ENCODE data around the gene CSK. TPM values are rescaled to one million over a fixed set of nuclear protein-coding genes. Genes with fewer than 3 reads are reported as not detected.
"Not testable (repeated sequence)": the region's sequence is repeated elsewhere in the genome, so short reads cannot be mapped to it uniquely, and the experiment has no call there.

Gene CSK
- total and polyA plus RNA-seq, 2 donors = 39.2 to 94.4 TPM

- peaks cover 67 to 92% of the 10 kb centered on the region in 2 donors for H3K4me1 ChIP-seq (ENCODE audit: control insufficient read depth in 2 of 2, insufficient read depth in 2 of 2, low read length in 2 of 2)
- 16% methylated on average over 3 of the region's 3 CpGs for WGBS
- peaks cover 0 to 3% of the 10 kb centered on the region in 2 donors for H3K9me3 ChIP-seq (ENCODE audit: control insufficient read depth in 2 of 2, insufficient read depth in 1 of 2, low read length in 1 of 2)
- peaks cover 7 to 33% of the 10 kb centered on the region in 2 donors for H3K36me3 ChIP-seq (ENCODE audit: control insufficient read depth in 2 of 2, insufficient read depth in 2 of 2, low read length in 1 of 2)
- DNase-seq (ENCODE audit: low read depth in 6 of 9, low spot score in 9 of 9) = peak in 1 of 9 donors; percentile 26
- H3K4me3 ChIP-seq (ENCODE audit: low read length in 2 of 2) = peak overlapping the region; percentile 98 to 99
- peak overlapping the region; percentile 91 to 99 for H3K27ac ChIP-seq (ENCODE audit: low read depth in 1 of 2, low read length in 1 of 2)
- H3K27me3 ChIP-seq (ENCODE audit: control insufficient read depth in 2 of 2, insufficient read depth in 1 of 2, low read length in 1 of 2) = no peaks in the 10 kb centered on the region
Measured at GRCh38 chr15:74783808-74784175, 1.9 kb downstream of the CSK start.

DNA sequence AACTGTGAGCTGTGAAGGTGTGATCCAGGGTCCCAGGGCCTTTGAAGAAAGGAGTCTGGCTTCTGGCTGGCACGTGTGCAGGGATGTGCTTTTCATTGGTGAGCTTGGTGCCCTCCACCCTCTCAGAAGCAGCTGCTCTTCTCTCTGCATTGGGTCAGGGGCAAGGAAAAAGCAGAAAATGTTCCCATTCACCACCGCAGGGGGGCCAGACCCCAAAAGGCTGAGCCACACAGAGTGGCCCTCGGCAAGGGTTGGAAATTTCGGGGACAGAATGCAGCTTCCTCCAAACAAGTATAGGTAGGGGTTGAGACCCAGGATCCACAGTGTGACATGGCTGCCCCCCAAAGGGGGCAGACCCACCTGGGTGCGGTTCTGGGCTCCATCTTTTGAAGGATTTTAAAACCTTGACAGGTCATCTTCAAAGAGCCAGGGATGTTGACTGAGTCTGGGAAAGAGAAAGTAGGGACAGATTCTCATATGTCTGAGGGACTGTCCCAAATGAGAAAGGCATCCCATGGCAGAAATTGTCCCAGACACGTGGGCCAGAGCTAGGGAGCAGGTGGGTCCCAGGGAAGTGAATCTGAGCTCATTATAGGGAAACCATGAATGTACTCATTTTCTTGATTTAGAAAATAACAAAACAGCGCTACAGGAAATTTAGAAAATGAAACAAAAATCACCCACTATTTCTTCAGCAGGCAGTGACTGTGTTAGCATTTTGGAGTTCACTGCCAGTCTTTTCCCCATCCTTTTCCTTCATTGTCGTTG, 2.7 kb downstream of the CSK start:
- whole genome bisulfite sequencing = 36% methylated on average over 8 of the region's 8 CpGs
- DNase-seq (ENCODE audit: low read depth in 6 of 9, low spot score in 9 of 9) = no peak
- peak overlapping the region; percentile 98 to 99 for H3K4me3 ChIP-seq (ENCODE audit: low read length in 2 of 2)
- H3K27me3 ChIP-seq (ENCODE audit: control insufficient read depth in 2 of 2, insufficient read depth in 1 of 2, low read length in 1 of 2) = no peaks in the 10 kb centered on the region
- H3K36me3 ChIP-seq (ENCODE audit: control insufficient read depth in 2 of 2, insufficient read depth in 2 of 2, low read length in 1 of 2) = peaks cover 7 to 35% of the 10 kb centered on the region in 2 donors
- peak overlapping the region; percentile 98 to 99 for H3K27ac ChIP-seq (ENCODE audit: low read depth in 1 of 2, low read length in 1 of 2)
- peaks cover 0 to 3% of the 10 kb centered on the region in 2 donors for H3K9me3 ChIP-seq (ENCODE audit: control insufficient read depth in 2 of 2, insufficient read depth in 1 of 2, low read length in 1 of 2)
- peaks cover 75 to 92% of the 10 kb centered on the region in 2 donors for H3K4me1 ChIP-seq (ENCODE audit: control insufficient read depth in 2 of 2, insufficient read depth in 2 of 2, low read length in 2 of 2)

GRCh38 chr15:74785194-74786032, 3.5 kb downstream of the CSK start:
- Histone ChIP-seq H3K4me1 (ENCODE audit: control insufficient read depth in 2 of 2, insufficient read depth in 2 of 2, low read length in 2 of 2) (peaks cover 76 to 92% of the 10 kb centered on the region in 2 donors), H3K27me3 (ENCODE audit: control insufficient read depth in 2 of 2, insufficient read depth in 1 of 2, low read length in 1 of 2) (no peaks in the 10 kb centered on the region), H3K4me3 (ENCODE audit: low read length in 2 of 2) (peak overlapping the region; percentile 98 to 99), H3K36me3 (ENCODE audit: control insufficient read depth in 2 of 2, insufficient read depth in 2 of 2, low read length in 1 of 2) (peaks cover 7 to 36% of the 10 kb centered on the region in 2 donors), H3K9me3 (ENCODE audit: control insufficient read depth in 2 of 2, insufficient read depth in 1 of 2, low read length in 1 of 2) (peaks cover 0 to 6% of the 10 kb centered on the region in 2 donors), H3K27ac (ENCODE audit: low read depth in 1 of 2, low read length in 1 of 2) (peak overlapping the region; percentile 98 to 99)
- peak in 1 of 9 donors; percentile 61 for DNase-seq (ENCODE audit: low read depth in 6 of 9, low spot score in 9 of 9)
- 71% methylated on average over 13 of the region's 13 CpGs for WGBS

GRCh38 chr15:74786081-74786480, 4.2 kb downstream of the CSK start:
- H3K9me3 ChIP-seq (ENCODE audit: control insufficient read depth in 2 of 2, insufficient read depth in 1 of 2, low read length in 1 of 2); DNase-seq (ENCODE audit: low read depth in 6 of 9, low spot score in 9 of 9); H3K27me3 ChIP-seq (ENCODE audit: control insufficient read depth in 2 of 2, insufficient read depth in 1 of 2, low read length in 1 of 2): not testable (repeated sequence)
- Histone ChIP-seq H3K4me3 (ENCODE audit: low read length in 2 of 2) (peak overlapping the region; percentile 14 to 98), H3K27ac (ENCODE audit: low read depth in 1 of 2, low read length in 1 of 2) (peak overlapping the region; percentile 98 to 99), H3K4me1 (ENCODE audit: control insufficient read depth in 2 of 2, insufficient read depth in 2 of 2, low read length in 2 of 2) (peaks cover 73 to 90% of the 10 kb centered on the region in 2 donors), H3K36me3 (ENCODE audit: control insufficient read depth in 2 of 2, insufficient read depth in 2 of 2, low read length in 1 of 2) (peaks cover 7 to 40% of the 10 kb centered on the region in 2 donors)
- 89% methylated on average over 12 of the region's 12 CpGs for WGBS

- peak overlapping the region; percentile 51 to 98 for H3K4me3 ChIP-seq (ENCODE audit: low read length in 2 of 2)
- peaks cover 7 to 40% of the 10 kb centered on the region in 2 donors for H3K36me3 ChIP-seq (ENCODE audit: control insufficient read depth in 2 of 2, insufficient read depth in 2 of 2, low read length in 1 of 2)
- peak overlapping the region; percentile 98 to 99 for H3K27ac ChIP-seq (ENCODE audit: low read depth in 1 of 2, low read length in 1 of 2)
- peaks cover 0 to 6% of the 10 kb centered on the region in 2 donors for H3K9me3 ChIP-seq (ENCODE audit: control insufficient read depth in 2 of 2, insufficient read depth in 1 of 2, low read length in 1 of 2)
- peak in 1 of 9 donors; percentile 40 for DNase-seq (ENCODE audit: low read depth in 6 of 9, low spot score in 9 of 9)
- no peaks in the 10 kb centered on the region for H3K27me3 ChIP-seq (ENCODE audit: control insufficient read depth in 2 of 2, insufficient read depth in 1 of 2, low read length in 1 of 2)
- peaks cover 69 to 88% of the 10 kb centered on the region in 2 donors for H3K4me1 ChIP-seq (ENCODE audit: control insufficient read depth in 2 of 2, insufficient read depth in 2 of 2, low read length in 2 of 2)
- WGBS = 40% methylated on average over 7 of the region's 7 CpGs
Measured at GRCh38 chr15:74786551-74787165, 4.8 kb downstream of the CSK start.

DNA sequence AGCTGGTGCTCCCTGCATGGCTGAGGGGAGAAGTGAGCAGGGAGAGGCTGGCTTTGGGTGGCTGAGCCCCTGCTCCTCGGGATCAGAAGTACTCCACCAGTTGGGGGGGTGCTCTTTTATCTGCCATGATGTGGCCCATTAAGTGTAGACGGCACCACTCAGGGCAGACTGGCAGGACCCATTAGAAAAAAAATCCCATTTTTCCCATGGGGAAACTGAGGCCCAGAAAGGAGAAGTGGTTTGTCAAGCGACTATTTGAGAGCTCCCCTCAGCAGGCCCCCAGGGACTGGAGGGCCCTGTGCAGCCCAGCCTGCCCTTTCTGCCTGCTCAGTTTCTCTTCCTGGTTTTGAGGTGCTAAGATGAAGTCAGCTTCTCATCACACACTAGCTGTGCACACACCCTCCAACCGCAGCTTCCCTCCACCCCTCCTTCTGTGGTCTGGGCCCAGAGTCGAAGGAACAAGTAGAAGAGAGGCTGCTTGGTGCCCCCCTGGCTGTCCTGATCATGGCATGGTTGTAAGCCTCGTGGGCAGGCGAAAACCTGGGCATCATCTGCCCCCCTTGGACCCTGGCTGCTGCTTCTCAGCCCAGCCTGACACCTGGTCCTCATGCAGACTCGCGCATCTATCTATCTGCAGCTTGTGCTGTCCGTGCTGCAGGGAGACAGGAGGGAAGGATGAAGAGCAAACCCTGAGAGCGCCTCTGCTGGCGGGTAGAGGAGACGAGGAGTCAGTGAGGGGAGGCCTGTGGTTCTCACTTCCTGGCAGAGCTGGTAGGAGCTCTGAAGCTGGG, 5.6 kb downstream of the CSK start:
- 4% methylated on average over 13 of the region's 13 CpGs for WGBS
- H3K27ac ChIP-seq (ENCODE audit: low read depth in 1 of 2, low read length in 1 of 2) = peak overlapping the region; percentile 98 to 99
- no peaks in the 10 kb centered on the region for H3K27me3 ChIP-seq (ENCODE audit: control insufficient read depth in 2 of 2, insufficient read depth in 1 of 2, low read length in 1 of 2)
- peak; percentile 84 to 98 (median 92) for DNase-seq (ENCODE audit: low read depth in 6 of 9, low spot score in 9 of 9)
- H3K4me3 ChIP-seq (ENCODE audit: low read length in 2 of 2) = peak overlapping the region; percentile 51 to 98
- peaks cover 0 to 6% of the 10 kb centered on the region in 2 donors for H3K9me3 ChIP-seq (ENCODE audit: control insufficient read depth in 2 of 2, insufficient read depth in 1 of 2, low read length in 1 of 2)
- peaks cover 74 to 95% of the 10 kb centered on the region in 2 donors for H3K4me1 ChIP-seq (ENCODE audit: control insufficient read depth in 2 of 2, insufficient read depth in 2 of 2, low read length in 2 of 2)
- peaks cover 7 to 45% of the 10 kb centered on the region in 2 donors for H3K36me3 ChIP-seq (ENCODE audit: control insufficient read depth in 2 of 2, insufficient read depth in 2 of 2, low read length in 1 of 2)

GRCh38 chr15:74788042-74788682, 6.3 kb downstream of the CSK start:
- whole genome bisulfite sequencing = 7% methylated on average over 7 of the region's 7 CpGs
- peak overlapping the region; percentile 51 to 98 for H3K4me3 ChIP-seq (ENCODE audit: low read length in 2 of 2)
- DNase-seq (ENCODE audit: low read depth in 6 of 9, low spot score in 9 of 9) = no peak

DNA sequence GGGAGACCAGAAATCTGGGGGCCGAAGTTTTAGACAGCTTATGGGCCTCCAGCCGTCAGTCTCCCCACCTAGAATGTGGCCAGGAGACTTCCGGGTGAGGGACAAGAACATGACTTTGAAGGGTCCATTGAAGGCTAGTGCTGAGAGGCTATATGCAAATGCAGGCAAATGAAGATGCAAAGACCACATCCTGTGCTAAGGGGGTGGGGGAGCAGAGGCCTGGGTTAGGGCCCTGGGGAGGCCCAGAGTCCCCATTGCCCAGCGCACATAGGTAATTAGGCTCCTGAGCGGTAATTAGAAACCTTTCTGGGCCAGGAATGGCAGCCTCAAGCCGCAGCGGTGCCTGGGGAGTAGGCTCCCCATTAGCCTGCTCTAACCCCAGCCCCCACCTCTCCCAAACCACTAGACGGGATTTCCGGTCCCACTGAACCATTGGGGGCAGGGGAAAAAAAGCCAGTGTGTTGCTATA, 6.8 kb downstream of the CSK start:
- peaks cover 0 to 9% of the 10 kb centered on the region in 2 donors for H3K9me3 ChIP-seq (ENCODE audit: control insufficient read depth in 2 of 2, insufficient read depth in 1 of 2, low read length in 1 of 2)
- DNase-seq (ENCODE audit: low read depth in 6 of 9, low spot score in 9 of 9) = peak in 1 of 9 donors; percentile 84
- H3K27me3 ChIP-seq (ENCODE audit: control insufficient read depth in 2 of 2, insufficient read depth in 1 of 2, low read length in 1 of 2) = no peaks in the 10 kb centered on the region
- peaks cover 74 to 96% of the 10 kb centered on the region in 2 donors for H3K4me1 ChIP-seq (ENCODE audit: control insufficient read depth in 2 of 2, insufficient read depth in 2 of 2, low read length in 2 of 2)
- 10% methylated on average over 9 of the region's 9 CpGs for WGBS
- peak overlapping the region; percentile 51 to 98 for H3K4me3 ChIP-seq (ENCODE audit: low read length in 2 of 2)
- peaks cover 7 to 55% of the 10 kb centered on the region in 2 donors for H3K36me3 ChIP-seq (ENCODE audit: control insufficient read depth in 2 of 2, insufficient read depth in 2 of 2, low read length in 1 of 2)
- H3K27ac ChIP-seq (ENCODE audit: low read depth in 1 of 2, low read length in 1 of 2) = peak overlapping the region; percentile 98 to 99

More at GRCh38 chr15:74788042-74788682, 6.3 kb downstream of the CSK start:
- Histone ChIP-seq H3K36me3 (ENCODE audit: control insufficient read depth in 2 of 2, insufficient read depth in 2 of 2, low read length in 1 of 2) (peaks cover 7 to 51% of the 10 kb centered on the region in 2 donors), H3K9me3 (ENCODE audit: control insufficient read depth in 2 of 2, insufficient read depth in 1 of 2, low read length in 1 of 2) (peaks cover 0 to 6% of the 10 kb centered on the region in 2 donors), H3K4me1 (ENCODE audit: control insufficient read depth in 2 of 2, insufficient read depth in 2 of 2, low read length in 2 of 2) (peaks cover 74 to 96% of the 10 kb centered on the region in 2 donors), H3K27me3 (ENCODE audit: control insufficient read depth in 2 of 2, insufficient read depth in 1 of 2, low read length in 1 of 2) (no peaks in the 10 kb centered on the region), H3K27ac (ENCODE audit: low read depth in 1 of 2, low read length in 1 of 2) (peak overlapping the region; percentile 98 to 99)

All from thymus (tissue), 11 donors.